ENCODE measurements around the gene GNG8. TPM values are rescaled to one million over a fixed set of nuclear protein-coding genes. Genes with fewer than 3 reads are reported as not detected.

The GNG8 gene
- total RNA-seq, 1 donor from 2014 or later = not detected

GRCh38 chr19:46605356-46605821 lies 30.6 kb downstream of the GNG8 start:
- Histone ChIP-seq H3K4me3 (ENCODE audit: low read length in 3 of 3) (no peak overlapping the region), H3K27me3 (ENCODE audit: control insufficient read depth in 3 of 3, insufficient read depth in 3 of 3, low read length in 3 of 3) (no peaks in the 10 kb centered on the region), H3K36me3 (ENCODE audit: control insufficient read depth in 3 of 3, insufficient read depth in 3 of 3, low read length in 3 of 3) (peaks cover 44 to 48% (median 47%) of the 10 kb centered on the region in 3 donors), H3K9me3 (ENCODE audit: control insufficient read depth in 3 of 3, low read length in 3 of 3) (no peaks in the 10 kb centered on the region), H3K4me1 (ENCODE audit: control insufficient read depth in 3 of 3, insufficient read depth in 3 of 3, low read length in 3 of 3) (peaks cover 24 to 44% (median 40%) of the 10 kb centered on the region in 3 donors), H3K9ac (ENCODE audit: low read depth in 1 of 3, low read length in 3 of 3) (peak overlapping the region in 1 of 3 donors; percentile 64), H3K27ac (ENCODE audit: low read depth, low read length) (no peak overlapping the region)

- Histone ChIP-seq H3K4me1 (ENCODE audit: control insufficient read depth in 3 of 3, insufficient read depth in 3 of 3, low read length in 3 of 3) (peaks cover 30 to 49% (median 43%) of the 10 kb centered on the region in 3 donors), H3K4me3 (ENCODE audit: low read length in 3 of 3) (no peak overlapping the region), H3K27ac (ENCODE audit: low read depth, low read length) (no peak overlapping the region), H3K9ac (ENCODE audit: low read depth in 1 of 3, low read length in 3 of 3) (peak overlapping the region in 2 of 3 donors; percentile 45 to 64), H3K27me3 (ENCODE audit: control insufficient read depth in 3 of 3, insufficient read depth in 3 of 3, low read length in 3 of 3) (no peaks in the 10 kb centered on the region), H3K36me3 (ENCODE audit: control insufficient read depth in 3 of 3, insufficient read depth in 3 of 3, low read length in 3 of 3) (peaks cover 43 to 45% (median 44%) of the 10 kb centered on the region in 3 donors), H3K9me3 (ENCODE audit: control insufficient read depth in 3 of 3, low read length in 3 of 3) (no peaks in the 10 kb centered on the region)
Observed at GRCh38 chr19:46604781-46605355, 31.1 kb downstream of the GNG8 start.

- H3K4me3 ChIP-seq (ENCODE audit: low read length in 3 of 3) = peak overlapping the region in 2 of 3 donors; percentile 35 to 90
- H3K9me3 ChIP-seq (ENCODE audit: control insufficient read depth in 3 of 3, low read length in 3 of 3) = peaks cover 0 to 2% (median under 1%) of the 10 kb centered on the region in 3 donors
- H3K9ac ChIP-seq (ENCODE audit: low read depth in 1 of 3, low read length in 3 of 3) = peak overlapping the region; percentile 86 to 99 (median 98)
- peaks cover 30 to 49% (median 43%) of the 10 kb centered on the region in 3 donors for H3K4me1 ChIP-seq (ENCODE audit: control insufficient read depth in 3 of 3, insufficient read depth in 3 of 3, low read length in 3 of 3)
- H3K27me3 ChIP-seq (ENCODE audit: control insufficient read depth in 3 of 3, insufficient read depth in 3 of 3, low read length in 3 of 3) = no peaks in the 10 kb centered on the region
- H3K36me3 ChIP-seq (ENCODE audit: control insufficient read depth in 3 of 3, insufficient read depth in 3 of 3, low read length in 3 of 3) = peaks cover 33 to 34% (median 34%) of the 10 kb centered on the region in 3 donors
- peak overlapping the region; percentile 98 for H3K27ac ChIP-seq (ENCODE audit: low read depth, low read length)
Observed at GRCh38 chr19:46603752-46604231, 32.2 kb downstream of the GNG8 start.

GRCh38 chr19:46603195-46603637 lies 32.8 kb downstream of the GNG8 start:
- H3K9me3 ChIP-seq (ENCODE audit: control insufficient read depth in 3 of 3, low read length in 3 of 3) = peaks cover 0 to 4% (median 1%) of the 10 kb centered on the region in 3 donors
- peak overlapping the region; percentile 87 to 94 (median 90) for H3K4me3 ChIP-seq (ENCODE audit: low read length in 3 of 3)
- H3K27me3 ChIP-seq (ENCODE audit: control insufficient read depth in 3 of 3, insufficient read depth in 3 of 3, low read length in 3 of 3) = no peaks in the 10 kb centered on the region
- H3K9ac ChIP-seq (ENCODE audit: low read depth in 1 of 3, low read length in 3 of 3) = peak overlapping the region; percentile 86 to 99 (median 98)
- peaks cover 27 to 28% (median 28%) of the 10 kb centered on the region in 3 donors for H3K36me3 ChIP-seq (ENCODE audit: control insufficient read depth in 3 of 3, insufficient read depth in 3 of 3, low read length in 3 of 3)
- H3K4me1 ChIP-seq (ENCODE audit: control insufficient read depth in 3 of 3, insufficient read depth in 3 of 3, low read length in 3 of 3) = peaks cover 30 to 49% (median 43%) of the 10 kb centered on the region in 3 donors
- H3K27ac ChIP-seq (ENCODE audit: low read depth, low read length) = peak overlapping the region; percentile 98

- peak overlapping the region; percentile 86 to 99 (median 98) for H3K9ac ChIP-seq (ENCODE audit: low read depth in 1 of 3, low read length in 3 of 3)
- peaks cover 30 to 49% (median 43%) of the 10 kb centered on the region in 3 donors for H3K4me1 ChIP-seq (ENCODE audit: control insufficient read depth in 3 of 3, insufficient read depth in 3 of 3, low read length in 3 of 3)
- H3K27me3 ChIP-seq (ENCODE audit: control insufficient read depth in 3 of 3, insufficient read depth in 3 of 3, low read length in 3 of 3) = no peaks in the 10 kb centered on the region
- peak overlapping the region; percentile 87 to 94 (median 90) for H3K4me3 ChIP-seq (ENCODE audit: low read length in 3 of 3)
- H3K36me3 ChIP-seq (ENCODE audit: control insufficient read depth in 3 of 3, insufficient read depth in 3 of 3, low read length in 3 of 3) = peaks cover 21 to 22% (median 22%) of the 10 kb centered on the region in 3 donors
- peak overlapping the region; percentile 98 for H3K27ac ChIP-seq (ENCODE audit: low read depth, low read length)
- H3K9me3 ChIP-seq (ENCODE audit: control insufficient read depth in 3 of 3, low read length in 3 of 3) = peaks cover 0 to 4% (median 1%) of the 10 kb centered on the region in 3 donors
Observed at GRCh38 chr19:46602392-46603194, 33.4 kb downstream of the GNG8 start.

- Histone ChIP-seq H3K9ac (ENCODE audit: low read depth in 1 of 3, low read length in 3 of 3) (peak within 1 kb of the TSS; percentile 99 to 100 (median 99)), H3K36me3 (ENCODE audit: control insufficient read depth in 3 of 3, insufficient read depth in 3 of 3, low read length in 3 of 3) (peaks cover 10 to 12% (median 12%) of the 10 kb centered on the region in 3 donors), H3K4me3 (ENCODE audit: low read length in 3 of 3) (peak within 1 kb of the TSS; percentile 87 to 97 (median 94)), H3K4me1 (ENCODE audit: control insufficient read depth in 3 of 3, insufficient read depth in 3 of 3, low read length in 3 of 3) (peaks cover 30 to 45% (median 39%) of the 10 kb centered on the region in 3 donors), H3K27me3 (ENCODE audit: control insufficient read depth in 3 of 3, insufficient read depth in 3 of 3, low read length in 3 of 3) (no peaks in the 10 kb centered on the region), H3K27ac (ENCODE audit: low read depth, low read length) (peak within 1 kb of the TSS; percentile 98), H3K9me3 (ENCODE audit: control insufficient read depth in 3 of 3, low read length in 3 of 3) (peaks cover 0 to 4% (median 1%) of the 10 kb centered on the region in 3 donors)
Observed at GRCh38 chr19:46601318-46602224, 34.4 kb downstream of the GNG8 start, which contains the start of gene CALM3. Gene CALM3, plus strand, starts transcription at chr19:46601330. Its CDS starts 105 bp downstream, at chr19:46601435.

GRCh38 chr19:46600384-46601317 lies 35.4 kb downstream of the GNG8 start:
- peak overlapping the region; percentile 85 to 97 (median 94) for H3K4me3 ChIP-seq (ENCODE audit: low read length in 3 of 3)
- peaks cover 0 to 4% (median 1%) of the 10 kb centered on the region in 3 donors for H3K9me3 ChIP-seq (ENCODE audit: control insufficient read depth in 3 of 3, low read length in 3 of 3)
- peak overlapping the region; percentile 98 for H3K27ac ChIP-seq (ENCODE audit: low read depth, low read length)
- peak overlapping the region; percentile 99 to 100 (median 99) for H3K9ac ChIP-seq (ENCODE audit: low read depth in 1 of 3, low read length in 3 of 3)
- H3K36me3 ChIP-seq (ENCODE audit: control insufficient read depth in 3 of 3, insufficient read depth in 3 of 3, low read length in 3 of 3) = peaks cover 2 to 3% (median 2%) of the 10 kb centered on the region in 3 donors
- peaks cover 30 to 39% (median 34%) of the 10 kb centered on the region in 3 donors for H3K4me1 ChIP-seq (ENCODE audit: control insufficient read depth in 3 of 3, insufficient read depth in 3 of 3, low read length in 3 of 3)
- H3K27me3 ChIP-seq (ENCODE audit: control insufficient read depth in 3 of 3, insufficient read depth in 3 of 3, low read length in 3 of 3) = no peaks in the 10 kb centered on the region

- Histone ChIP-seq H3K4me1 (ENCODE audit: control insufficient read depth in 3 of 3, insufficient read depth in 3 of 3, low read length in 3 of 3) (peaks cover 27 to 31% (median 30%) of the 10 kb centered on the region in 3 donors), H3K27me3 (ENCODE audit: control insufficient read depth in 3 of 3, insufficient read depth in 3 of 3, low read length in 3 of 3) (no peaks in the 10 kb centered on the region), H3K36me3 (ENCODE audit: control insufficient read depth in 3 of 3, insufficient read depth in 3 of 3, low read length in 3 of 3) (no peaks in the 10 kb centered on the region), H3K9ac (ENCODE audit: low read depth in 1 of 3, low read length in 3 of 3) (peak overlapping the region; percentile 96 to 100 (median 99)), H3K27ac (ENCODE audit: low read depth, low read length) (peak overlapping the region; percentile 98), H3K9me3 (ENCODE audit: control insufficient read depth in 3 of 3, low read length in 3 of 3) (peaks cover 0 to 4% (median 1%) of the 10 kb centered on the region in 3 donors), H3K4me3 (ENCODE audit: low read length in 3 of 3) (peak overlapping the region; percentile 85 to 97 (median 94))
Observed at GRCh38 chr19:46599716-46600373, 36.2 kb downstream of the GNG8 start.
